HFF-Myc (cell line): Measurements from ENCODE around the gene ZNF497.
A peak's percentile ranks its signal among the peaks of the same experiment; 100 is the strongest.
"Not testable (repeated sequence)": the region's sequence is repeated elsewhere in the genome, so short reads cannot be mapped to it uniquely, and the experiment has no call there.

ENCODE experiments used
- DNase-seq: peaks from one replicate; pipeline ENCODE4 v3.0.0-alpha.2; 2011; ENCODE audit warnings: low read depth; ENCODE audit errors: extremely low read depth
- H3K4me3 ChIP-seq: replicated peaks from 2 replicates; pipeline ENCODE4 v1.5.1; 2011; ENCODE audit warnings: low read depth, mild to moderate bottlenecking, control low read depth, low read length
- CTCF ChIP-seq: IDR thresholded peaks from 2 replicates; pipeline ENCODE4 v1.5.1; 2012; ENCODE audit warnings: mild to moderate bottlenecking, low read depth, low read length, control low read depth; ENCODE audit errors: missing control alignments

Gene ZNF497

GRCh38 chr19:58311345-58311865 lies 51.1 kb downstream of the ZNF497 start:
- no peak for DNase-seq

GRCh38 chr19:58310685-58311084 lies 51.9 kb downstream of the ZNF497 start:
- not testable (repeated sequence) for H3K4me3 ChIP-seq, DNase-seq

More at GRCh38 chr19:58311345-58311865, 51.1 kb downstream of the ZNF497 start:
- no peak for TF ChIP-seq CTCF
- no peak overlapping the region for H3K4me3 ChIP-seq

- no peak overlapping the region for H3K4me3 ChIP-seq
- DNase-seq: no peak
- TF ChIP-seq CTCF: no peak
These were observed 54.8 kb downstream of the ZNF497 start for GRCh38 chr19:58307736-58308135.

GRCh38 chr19:58305932-58306323 lies 56.6 kb downstream of the ZNF497 start:
- DNase-seq: no peak
- no peak for TF ChIP-seq CTCF
- H3K4me3 ChIP-seq: peak overlapping the region; percentile 64

- peak within 1 kb of the TSS; percentile 64 for H3K4me3 ChIP-seq
- DNase-seq: peak; percentile 84
- no peak for TF ChIP-seq CTCF
These were observed 57.3 kb downstream of the ZNF497 start, which contains the start of gene ERVK3-1 for GRCh38 chr19:58305065-58305931. Gene ERVK3-1 (plus strand): TSS chr19:58305377. CDS start chr19:58312169, 6,792 bp downstream.

- DNase-seq: peak; percentile 22
- H3K4me3 ChIP-seq: peak overlapping the region; percentile 64
- TF ChIP-seq CTCF: no peak
These were observed 57.8 kb downstream of the ZNF497 start for GRCh38 chr19:58304748-58305064.
